GM21526 (cell line): Measurements from ENCODE around the gene FAM234B.
A peak's percentile ranks its signal among the peaks of the same experiment; 100 is the strongest.

Experiments
- ATAC-seq: cut with Tn5 transposase; IDR thresholded peaks from one replicate; pipeline ENCODE4 v1.9.1; 2021; ENCODE audit warnings: moderate library complexity; ENCODE audit not compliant: unreplicated experiment, low FRiP score

FAM234B gene

DNA sequence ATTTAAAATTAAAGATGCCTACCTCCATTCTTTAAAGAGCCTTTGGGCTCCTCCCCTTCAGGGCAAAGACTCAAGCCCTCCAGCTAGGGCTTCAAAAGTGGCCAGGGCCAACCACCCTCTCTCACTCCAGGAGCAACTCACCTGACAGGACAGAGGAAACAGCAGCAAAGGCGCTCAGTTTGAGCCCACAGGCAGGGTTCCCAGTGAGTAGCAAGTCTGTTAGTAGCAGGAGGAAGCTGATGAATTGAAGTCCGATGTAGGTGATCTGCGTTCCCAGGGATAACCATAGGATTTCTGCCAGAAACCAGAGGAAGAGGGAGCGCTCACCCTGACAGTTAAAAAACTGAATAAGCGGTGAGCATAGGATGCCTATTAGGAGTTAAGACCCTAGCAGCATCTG, 43.6 kb downstream of the FAM234B start:
- ATAC-seq: no peak

DNA sequence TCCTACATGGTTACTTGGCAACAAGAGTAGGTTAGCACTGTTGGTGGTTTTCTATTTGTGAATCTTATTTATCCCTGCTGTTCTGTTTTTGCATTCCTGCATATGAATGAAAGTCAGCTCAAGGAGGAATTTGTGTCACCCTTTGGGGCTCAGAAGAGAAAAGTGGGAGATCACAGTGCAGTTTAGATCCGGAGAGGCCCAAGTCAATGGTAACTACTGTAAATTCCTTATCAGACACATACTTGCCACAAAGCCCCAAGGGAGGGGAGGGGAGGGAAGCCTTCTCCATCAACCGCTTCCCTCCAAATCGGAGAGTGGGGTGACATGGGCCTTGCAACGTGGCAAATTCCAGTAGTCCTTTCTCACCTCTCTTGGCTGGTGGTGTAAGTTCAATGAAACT, 44.3 kb downstream of the FAM234B start:
- ATAC-seq: no peak

- no peak for ATAC-seq
Measured at GRCh38 chr12:13090054-13090453, 45.9 kb downstream of the FAM234B start.

DNA sequence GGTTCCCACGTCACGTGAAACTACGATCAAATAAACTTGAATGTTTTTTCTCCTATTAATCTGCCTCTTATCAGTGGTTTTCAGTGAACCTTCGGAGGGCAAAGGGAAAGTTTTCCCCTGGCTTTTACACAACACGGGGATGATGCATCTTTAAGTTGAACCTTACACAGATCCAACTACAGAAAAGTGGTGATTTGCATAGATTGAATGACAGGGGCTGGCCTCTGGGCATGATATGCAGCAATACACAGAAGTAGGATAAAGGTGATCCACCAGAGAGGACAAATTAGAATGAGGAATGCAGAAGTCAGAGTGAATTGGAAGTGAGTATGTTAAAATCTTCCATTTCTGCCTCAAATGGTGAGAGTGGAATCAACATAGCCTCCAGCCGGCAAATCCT, 47.7 kb downstream of the FAM234B start:
- ATAC-seq: no peak

GRCh38 chr12:13093191-13093847, 49.1 kb downstream of the FAM234B start:
- ATAC-seq: no peak

DNA sequence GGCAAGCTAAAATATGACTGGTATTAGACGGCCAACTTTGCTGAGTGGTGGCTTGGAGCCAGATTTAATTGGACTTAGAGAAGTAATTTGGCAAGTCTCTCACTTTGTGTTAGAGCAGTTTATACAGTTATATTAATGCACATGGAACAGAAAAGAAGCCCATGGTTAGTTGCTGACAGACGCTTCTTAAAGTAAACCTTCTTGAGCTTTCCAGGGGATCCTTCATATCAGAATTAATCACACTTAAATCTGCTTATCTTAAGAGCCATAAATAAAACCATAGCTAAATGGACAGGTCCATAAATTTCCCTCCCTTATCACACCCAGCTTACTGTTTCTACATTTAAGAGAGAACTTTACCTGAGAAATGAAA, 49.7 kb downstream of the FAM234B start:
- no peak for ATAC-seq

GRCh38 chr12:13094367-13094766, 50.2 kb downstream of the FAM234B start:
- peak; percentile 43 for ATAC-seq

DNA sequence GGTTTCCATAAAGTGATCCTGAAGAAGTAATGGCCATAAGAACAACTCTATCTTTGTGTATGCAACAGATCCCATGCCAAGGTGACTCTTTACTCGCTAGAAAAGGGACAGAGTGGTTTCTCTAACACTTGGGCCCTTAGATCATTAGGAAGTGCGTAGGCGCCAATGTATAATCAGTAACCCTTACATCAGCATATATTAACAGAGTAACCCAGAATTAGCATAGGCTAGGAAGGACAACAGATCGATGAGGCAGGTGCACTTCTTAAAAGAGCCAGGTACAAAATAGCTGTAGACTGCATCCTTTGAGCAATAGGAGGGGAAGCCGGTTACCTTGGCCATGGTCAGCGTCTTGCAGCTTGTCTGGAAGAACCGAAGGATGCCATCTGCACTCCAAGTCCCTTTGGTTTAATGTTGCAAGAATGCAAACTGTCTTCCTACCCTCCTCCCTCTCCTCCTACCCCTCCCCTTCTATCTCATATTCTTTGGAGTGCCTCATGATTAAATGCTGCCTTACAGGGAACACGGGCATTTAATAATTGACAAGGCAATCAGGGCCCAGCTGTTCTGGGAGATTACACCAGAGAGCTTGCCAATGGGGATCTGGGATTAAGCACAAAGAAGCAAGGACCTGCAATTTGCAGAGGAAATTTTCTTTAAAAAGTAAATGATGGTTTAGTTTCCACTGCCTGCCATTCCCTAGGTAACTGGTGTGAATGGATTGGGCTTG, 51.2 kb downstream of the FAM234B start:
- ATAC-seq: no peak

- ATAC-seq: no peak
Measured at GRCh38 chr12:13097491-13098011, 53.4 kb downstream of the FAM234B start.

GRCh38 chr12:13099066-13099843, 55.1 kb downstream of the FAM234B start:
- no peak for ATAC-seq

GRCh38 chr12:13099844-13100604, 55.8 kb downstream of the FAM234B start:
- ATAC-seq: no peak

- ATAC-seq: no peak
Measured at GRCh38 chr12:13100605-13100881, 56.4 kb downstream of the FAM234B start.

GRCh38 chr12:13100882-13101769, 56.9 kb downstream of the FAM234B start:
- ATAC-seq: peak; percentile 87

DNA sequence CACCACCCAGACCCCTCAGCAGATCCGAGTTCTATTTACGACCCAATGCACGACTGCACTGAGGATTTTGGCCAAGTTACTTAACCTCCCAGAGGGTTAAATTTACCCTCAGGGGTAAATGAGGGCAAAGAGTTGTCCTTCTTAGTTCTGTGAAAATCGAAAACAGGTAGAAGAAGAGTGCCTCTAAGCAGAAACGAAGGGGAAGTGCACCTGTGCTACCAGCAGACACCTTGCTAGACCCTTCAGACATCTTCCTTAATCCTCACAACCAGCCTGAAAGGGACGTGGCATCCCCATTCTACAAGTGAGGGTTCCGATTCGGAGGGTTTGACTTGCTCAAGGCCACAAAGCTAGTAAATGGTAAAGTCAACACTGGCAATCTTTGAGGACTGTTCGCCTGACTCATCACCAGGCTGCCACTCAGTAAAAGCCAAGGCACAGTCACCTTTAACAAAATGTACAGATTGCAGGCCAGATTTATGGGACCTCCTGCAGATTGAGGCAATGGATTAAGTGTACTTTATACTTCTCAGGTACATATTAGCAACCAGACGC, 57.7 kb downstream of the FAM234B start:
- no peak for ATAC-seq

DNA sequence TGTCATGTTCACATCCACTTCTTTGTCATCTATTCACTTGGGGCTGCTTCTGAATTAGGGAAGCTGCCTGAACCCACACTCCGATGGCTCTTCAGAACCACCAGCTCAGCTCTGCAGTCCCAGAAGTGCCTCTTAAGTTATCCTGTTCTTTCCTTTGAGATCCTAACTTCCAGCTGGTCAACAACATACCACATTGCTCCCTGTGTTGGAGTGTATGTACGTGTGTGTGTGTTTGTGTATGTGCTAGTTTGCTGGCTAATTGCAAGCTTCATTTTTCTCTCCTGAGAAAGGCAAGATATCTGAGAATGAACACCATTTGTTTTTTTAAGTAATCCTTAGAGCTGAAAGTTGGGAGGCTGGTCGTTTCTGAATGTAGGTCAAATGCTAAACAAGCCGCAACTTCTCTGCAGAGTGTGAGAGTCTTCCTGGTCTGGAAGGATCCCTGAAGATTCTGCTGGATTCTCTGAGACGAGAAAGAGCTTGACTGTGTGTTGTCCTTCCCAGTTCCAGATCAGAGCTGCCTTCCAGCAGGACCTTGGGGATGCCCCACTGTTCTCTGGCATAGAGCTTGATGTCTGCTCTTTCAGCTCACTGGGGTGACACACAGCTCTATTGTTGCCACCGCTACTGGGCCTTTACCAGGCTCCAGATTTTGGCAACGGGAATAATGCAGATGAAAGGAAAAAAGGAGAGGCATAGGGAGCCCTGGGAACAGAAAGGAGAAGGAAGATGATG, 58.4 kb downstream of the FAM234B start:
- no peak for ATAC-seq

- no peak for ATAC-seq
Measured at GRCh38 chr12:13103391-13104033, 59.3 kb downstream of the FAM234B start, which contains the start of gene GSG1. GSG1 (minus strand) TSS chr12:13103667; CDS start chr12:13103512, 155 bp downstream.

GRCh38 chr12:13104409-13104808, 60.2 kb downstream of the FAM234B start:
- no peak for ATAC-seq

- no peak for ATAC-seq
Measured at GRCh38 chr12:13105781-13106180, 61.6 kb downstream of the FAM234B start.
